NCI-H69 (cell line): Measurements from ENCODE around the gene UGT1A10.
A peak's percentile ranks its signal among the peaks of the same experiment; 100 is the strongest.
"Not testable (repeated sequence)": the region's sequence is repeated elsewhere in the genome, so short reads cannot be mapped to it uniquely, and the experiment has no call there.

Experiments used
- DNase-seq: peaks from one replicate; lab custom pipeline; 2025; lab: John Stamatoyannopoulos, UW

Gene UGT1A10

DNA sequence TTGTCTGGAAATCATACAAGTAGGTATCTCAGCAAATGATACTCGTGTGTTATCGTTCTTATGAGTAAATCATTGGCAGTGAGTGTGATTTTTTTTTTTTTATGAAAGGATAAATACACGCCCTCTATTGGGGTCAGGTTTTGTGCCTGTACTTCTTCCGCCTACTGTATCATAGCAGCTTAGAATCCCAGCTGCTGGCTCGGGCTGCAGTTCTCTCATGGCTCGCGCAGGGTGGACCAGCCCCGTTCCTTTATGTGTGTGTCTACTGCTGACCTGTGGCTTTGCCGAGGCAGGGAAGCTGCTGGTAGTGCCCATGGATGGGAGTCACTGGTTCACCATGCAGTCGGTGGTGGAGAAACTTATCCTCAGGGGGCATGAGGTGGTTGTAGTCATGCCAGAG, at the start of gene UGT1A10:
Gene UGT1A10 (plus strand): TSS at position 143 of the 400 bp plus-strand sequence. CDS start 75 bp downstream, at position 218.
- not testable (repeated sequence) for DNase-seq

DNA sequence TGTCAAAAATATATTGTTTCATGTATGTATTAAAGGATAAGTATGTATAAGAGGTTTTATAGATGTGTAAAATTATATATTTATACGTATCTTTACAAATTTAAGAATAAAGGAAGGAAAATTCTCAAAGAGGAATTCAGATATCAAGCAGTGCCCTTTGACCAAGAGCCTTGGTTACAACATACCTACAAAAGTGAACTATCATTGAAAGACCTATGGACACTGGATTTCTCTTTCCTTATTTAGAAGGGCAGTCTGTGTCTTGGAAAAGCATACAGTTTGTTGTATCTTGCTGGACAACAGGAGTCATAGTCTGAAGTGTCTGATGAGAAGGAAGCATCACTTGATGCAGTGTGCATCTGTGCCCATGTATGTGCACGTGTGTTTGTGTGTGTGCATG, 47.8 kb upstream of the UGT1A10 start:
- DNase-seq, result no peak

DNA sequence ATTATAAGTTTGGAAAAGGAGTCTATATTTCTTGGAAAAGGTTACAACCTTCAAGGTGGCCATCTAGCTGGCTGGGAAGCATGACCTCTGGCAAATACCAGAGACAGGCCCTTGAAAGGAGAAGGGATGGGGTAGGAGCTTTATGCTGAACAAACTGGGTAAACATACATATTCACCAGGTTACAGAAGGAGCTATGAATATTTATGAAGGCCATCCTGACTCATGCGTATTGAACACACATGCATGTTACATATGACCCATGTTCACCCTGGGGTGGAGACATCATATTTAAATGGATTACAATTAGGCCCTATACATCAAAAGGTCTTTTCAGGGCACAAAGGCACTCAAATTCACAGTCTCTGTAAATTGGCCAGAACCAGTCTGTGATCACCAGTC, 43.5 kb upstream of the UGT1A10 start:
- DNase-seq, result not testable (repeated sequence)

DNA sequence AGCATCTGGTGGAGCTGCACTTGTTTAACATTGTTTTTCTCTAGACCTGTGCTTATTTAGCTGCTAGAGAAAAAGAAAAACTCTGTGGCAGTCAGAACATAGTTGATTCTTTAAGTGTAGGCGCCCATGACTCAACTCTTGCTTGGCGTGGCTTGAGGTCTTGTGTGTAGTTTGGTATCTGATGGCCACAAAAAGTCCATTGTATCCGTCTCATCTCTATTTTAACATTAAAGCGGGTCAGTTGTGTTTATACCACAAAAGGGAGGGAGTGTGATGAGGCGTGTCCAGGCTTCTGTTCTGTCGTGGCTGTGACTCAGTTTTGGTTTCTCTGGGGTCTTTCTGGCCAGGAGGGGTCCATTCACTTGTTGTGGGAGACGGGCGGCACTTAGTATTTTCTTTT, 43.0 kb upstream of the UGT1A10 start:
- DNase-seq, result no peak

DNA sequence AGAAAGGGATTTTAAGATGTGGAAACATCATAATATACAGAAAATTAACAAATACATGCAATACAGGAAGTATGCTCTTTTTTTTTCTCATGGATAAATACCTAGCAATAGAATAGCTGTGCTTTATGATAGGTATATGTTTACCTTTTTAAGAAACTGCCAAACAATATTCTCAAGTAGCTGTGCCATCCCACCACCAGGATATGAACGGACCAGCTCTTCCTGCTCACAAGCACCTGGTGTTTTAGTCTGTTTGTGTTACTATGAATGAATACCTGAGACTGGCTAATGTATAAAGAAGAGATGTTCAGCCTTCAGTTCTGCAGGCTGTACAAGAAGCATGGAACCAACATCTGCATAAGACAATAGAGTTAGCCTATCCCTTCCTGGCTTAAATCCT, 38.7 kb upstream of the UGT1A10 start:
- DNase-seq, result no peak

DNA sequence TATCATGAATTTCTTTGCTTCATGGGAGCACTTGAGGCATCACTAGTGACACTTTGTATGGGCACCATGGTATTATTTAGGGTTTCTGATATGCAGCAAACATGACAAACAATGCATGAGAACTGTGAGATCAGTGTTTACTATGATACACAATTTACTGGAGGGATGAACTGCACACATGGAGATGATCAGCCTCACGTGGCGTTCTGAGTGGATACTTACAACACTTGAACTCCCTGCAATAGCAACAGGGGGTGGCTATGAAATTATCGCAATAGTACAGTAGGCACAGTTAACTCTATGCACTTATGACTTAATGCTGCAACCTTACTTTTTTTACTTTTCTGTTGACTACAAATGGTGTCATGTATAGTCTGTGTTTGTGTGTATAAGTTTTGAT, 37.3 kb upstream of the UGT1A10 start:
- DNase-seq, result no peak

DNA sequence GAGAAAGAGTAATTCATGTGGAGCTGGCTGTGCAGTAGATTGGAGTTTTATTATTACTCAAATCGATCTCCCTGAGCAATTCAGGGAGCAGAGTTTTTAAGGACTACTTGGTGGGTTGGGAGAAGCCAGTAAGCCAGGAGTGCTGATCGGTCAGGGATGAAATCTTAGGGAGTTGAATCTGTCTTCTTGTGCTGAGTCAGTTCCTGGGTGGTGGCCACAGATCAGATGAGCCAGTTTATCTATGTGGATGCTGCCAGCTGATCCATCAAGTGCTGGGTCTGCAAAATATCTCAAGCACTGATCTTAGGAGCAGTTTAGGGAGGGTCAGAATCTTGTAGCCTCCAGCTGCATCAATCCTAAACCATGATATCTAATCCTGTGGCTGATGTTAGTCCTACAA, 35.9 kb upstream of the UGT1A10 start:
- no peak for DNase-seq

DNA sequence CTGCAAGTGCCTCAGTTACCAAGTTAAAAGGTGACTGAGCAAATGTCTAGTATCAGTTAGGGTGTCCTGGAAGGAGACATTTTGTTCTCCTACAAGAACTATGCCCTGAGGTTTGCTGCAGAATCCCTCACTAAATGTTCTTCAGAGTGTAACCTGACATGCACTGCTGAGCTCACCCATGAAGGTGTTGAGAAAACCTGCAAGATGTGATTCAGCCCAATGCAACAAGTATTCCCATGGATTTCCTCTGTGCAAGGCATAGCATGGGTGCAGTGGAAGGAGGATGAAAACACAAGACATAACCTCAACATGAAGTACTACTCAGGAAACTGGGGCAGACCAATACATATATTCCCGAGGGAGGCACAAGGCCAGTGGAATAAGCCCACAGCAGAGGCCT, 34.2 kb upstream of the UGT1A10 start:
- DNase-seq, result no peak

DNA sequence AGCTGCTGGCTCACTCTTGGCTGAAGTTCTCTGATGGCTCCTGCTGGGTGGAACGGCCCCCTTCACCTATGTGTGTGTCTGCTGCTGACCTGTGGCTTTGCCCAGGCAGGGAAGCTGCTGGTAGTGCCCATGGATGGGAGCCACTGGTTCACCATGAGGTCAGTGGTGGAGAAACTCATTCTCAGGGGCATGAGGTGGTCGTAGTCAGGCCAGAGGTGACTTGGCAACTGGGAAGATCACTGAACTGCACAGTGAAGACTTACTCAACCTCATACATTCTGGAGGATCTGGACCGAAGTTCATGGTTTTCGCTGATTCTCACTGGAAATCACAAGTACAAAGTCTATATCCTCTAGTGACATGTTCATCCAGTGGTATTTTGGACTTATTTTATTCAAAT, 32.7 kb upstream of the UGT1A10 start:
- no peak for DNase-seq

DNA sequence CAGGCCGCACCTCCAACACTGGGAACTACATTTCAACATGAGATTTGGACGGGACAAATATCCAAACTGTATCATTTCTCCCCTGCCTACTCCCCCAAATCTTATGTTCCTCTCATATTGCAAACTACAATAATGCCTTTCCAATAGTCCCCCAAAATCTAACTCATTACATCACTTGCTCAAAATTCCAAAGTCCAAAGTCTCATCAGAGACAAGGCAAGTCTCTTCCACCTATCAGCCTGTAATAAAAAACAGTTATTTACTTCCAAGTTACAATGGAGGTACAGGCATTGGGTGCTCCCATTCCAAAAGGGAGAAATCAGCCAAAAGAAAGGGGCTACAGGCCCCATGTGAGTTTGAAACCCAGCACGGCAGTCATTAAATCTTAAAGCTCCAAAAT, 31.4 kb upstream of the UGT1A10 start:
- DNase-seq, result no peak

DNA sequence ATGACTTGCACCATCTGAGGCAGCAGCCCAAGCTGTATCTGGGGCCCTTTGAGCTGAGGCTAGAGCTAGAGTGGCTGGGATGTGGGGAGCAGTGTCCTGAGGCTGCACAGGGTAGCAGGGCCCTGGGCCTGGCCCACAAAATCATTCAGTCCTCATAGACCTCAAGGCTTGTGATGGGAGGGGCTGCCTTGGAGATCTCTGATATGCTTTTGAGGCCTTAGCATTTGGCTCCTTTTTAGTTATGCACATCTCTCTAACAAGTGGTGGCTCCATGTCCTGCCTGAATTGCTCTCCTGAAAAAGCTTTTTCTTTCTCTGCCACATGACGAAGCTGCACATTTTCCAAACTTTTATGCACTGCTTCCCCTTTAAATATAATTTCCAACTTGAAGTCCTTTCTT, 30.6 kb upstream of the UGT1A10 start:
- no peak for DNase-seq

DNA sequence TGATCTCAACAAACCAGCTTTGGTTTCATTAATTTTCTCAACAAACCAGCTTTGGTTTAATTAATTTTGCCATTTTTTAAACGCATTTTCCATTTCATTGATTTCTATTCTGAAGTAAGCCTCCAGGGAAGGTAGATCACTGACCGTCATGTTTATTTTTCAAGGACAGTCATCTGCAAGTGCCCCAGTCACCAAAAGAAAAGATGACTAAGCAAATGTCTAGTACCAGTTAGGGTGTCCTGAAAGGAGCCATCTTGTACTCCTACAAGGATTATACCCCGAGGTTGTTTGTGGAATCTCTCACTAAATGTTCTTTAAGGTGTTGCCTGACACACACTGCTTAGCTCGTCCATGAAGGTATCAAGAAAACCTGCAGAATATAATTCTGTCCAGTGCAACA, 25.0 kb upstream of the UGT1A10 start:
- DNase-seq, result no peak

DNA sequence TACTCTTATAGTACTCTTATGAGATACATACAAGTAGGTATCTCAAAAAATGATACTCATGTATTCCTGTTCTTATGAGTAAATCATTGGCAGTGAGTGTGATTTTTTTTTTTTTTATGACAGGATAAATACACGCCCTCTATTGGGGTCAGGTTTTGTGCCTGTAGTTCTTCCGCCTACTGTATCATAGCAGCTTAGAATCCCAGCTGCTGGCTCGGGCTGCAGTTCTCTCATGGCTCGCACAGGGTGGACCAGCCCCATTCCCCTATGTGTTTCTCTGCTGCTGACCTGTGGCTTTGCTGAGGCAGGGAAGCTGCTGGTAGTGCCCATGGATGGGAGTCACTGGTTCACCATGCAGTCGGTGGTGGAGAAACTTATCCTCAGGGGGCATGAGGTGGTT, 18.8 kb upstream of the UGT1A10 start, which contains the start of gene UGT1A8:
Gene UGT1A8 (plus strand): TSS at position 158 of the 400 bp plus-strand sequence. CDS start 75 bp downstream, at position 233.
- DNase-seq, result not testable (repeated sequence)

DNA sequence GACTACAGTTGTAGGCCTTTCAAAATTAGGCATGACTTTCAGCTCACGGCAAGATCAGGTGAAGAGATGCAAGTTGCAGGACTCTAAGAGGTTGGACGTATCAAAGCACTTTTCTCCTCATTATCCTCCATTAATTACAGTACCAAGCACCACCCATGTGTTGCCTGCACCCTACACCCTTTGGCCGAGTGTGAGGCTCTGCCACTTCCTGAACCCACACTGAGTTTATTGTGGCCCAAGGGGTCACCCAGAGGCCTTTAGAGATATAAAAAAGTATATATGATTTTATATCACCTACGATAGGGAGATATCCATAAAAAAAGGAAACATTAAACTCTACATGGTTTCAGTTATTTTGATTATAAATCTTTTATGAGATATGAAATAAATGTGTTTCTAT, 16.0 kb upstream of the UGT1A10 start:
- no peak for DNase-seq

DNA sequence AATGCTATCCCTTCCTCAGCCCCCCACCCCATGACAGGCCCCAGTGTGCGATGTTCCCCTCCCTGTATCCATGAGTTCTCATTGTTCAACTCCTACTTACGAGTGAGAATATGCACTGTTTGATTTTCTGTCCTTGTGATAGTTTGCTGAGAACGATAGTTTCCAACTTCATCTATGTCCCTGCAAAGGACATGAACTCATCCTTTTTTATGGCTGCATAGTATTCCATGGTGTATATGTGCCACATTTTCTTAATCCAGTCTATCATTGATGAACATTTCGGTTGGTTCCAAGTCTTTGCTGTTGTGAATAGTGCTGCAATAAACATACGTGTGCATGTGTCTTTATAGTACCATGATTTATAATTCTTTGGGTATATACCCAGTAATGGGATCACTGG, 14.4 kb upstream of the UGT1A10 start:
- DNase-seq, result not testable (repeated sequence)

DNA sequence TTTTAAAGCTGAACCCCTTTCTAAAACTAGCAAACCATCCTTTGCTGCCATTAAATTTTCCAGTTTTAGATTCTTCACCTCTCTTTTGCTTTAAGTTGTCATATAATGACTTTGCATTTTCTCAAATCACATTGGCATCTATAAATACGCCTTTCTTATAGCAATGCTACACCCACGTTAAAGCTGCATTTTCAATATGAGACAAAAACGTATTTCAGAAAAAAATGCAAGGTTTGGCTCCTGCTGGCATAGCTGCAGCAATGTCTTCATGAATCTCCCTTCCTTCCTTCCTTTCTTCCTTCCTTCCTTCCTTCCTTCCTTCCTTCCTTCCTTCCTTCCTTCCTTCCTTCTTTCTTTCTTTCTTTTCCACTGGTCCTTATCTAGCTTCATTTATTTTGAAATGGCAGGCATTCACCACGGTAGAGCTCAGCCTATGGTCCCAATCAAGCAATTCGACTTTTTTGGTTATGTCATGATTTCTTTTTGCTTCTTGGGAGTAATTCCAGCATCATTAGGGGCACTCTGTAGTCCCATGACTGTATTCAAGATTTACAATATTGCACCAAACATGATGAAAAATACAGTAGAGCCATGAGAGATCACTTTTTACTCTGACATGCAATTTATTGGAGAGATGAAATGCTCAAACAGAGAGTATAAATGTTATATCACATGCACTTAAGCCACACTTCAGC, 8.8 kb upstream of the UGT1A10 start:
- DNase-seq, result no peak

DNA sequence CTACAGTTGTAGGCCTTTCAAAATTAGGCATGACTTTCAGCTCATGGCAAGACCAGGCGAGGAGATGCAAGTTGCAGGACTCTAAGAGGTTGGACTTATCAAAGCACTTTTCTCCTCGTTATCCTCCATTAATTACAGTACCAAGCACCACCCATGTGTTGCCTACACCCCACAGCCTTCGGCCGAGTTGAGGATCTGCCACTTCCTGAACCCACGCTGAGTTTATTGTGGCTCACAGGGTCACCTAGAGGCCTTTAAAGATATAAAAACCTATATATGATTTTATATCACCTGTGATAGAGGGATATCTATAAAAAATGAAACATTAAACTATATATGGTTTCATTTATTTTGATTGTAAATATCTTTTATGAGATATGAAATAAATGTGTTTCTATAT, 2.6 kb downstream of the UGT1A10 start:
- DNase-seq, result peak; percentile 0

DNA sequence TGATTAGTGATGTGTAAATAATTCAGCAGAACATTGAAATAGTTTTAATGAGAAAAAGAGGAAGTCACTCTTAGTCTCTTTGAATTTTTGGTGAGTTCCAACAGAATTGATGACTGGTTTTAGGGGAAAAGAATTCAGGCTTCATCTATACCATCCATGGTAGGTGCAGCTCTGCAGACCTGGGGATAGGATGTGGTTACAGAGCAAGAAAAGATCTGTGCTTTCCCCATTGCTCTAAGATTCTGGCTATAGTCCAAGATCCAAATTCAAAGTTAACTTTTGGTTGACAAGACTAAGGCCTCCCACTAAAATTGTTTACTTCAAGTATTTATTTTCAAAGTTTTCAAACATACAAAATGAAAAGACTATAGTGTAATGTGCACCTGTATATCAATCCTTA, 3.6 kb downstream of the UGT1A10 start:
- DNase-seq, result no peak

DNA sequence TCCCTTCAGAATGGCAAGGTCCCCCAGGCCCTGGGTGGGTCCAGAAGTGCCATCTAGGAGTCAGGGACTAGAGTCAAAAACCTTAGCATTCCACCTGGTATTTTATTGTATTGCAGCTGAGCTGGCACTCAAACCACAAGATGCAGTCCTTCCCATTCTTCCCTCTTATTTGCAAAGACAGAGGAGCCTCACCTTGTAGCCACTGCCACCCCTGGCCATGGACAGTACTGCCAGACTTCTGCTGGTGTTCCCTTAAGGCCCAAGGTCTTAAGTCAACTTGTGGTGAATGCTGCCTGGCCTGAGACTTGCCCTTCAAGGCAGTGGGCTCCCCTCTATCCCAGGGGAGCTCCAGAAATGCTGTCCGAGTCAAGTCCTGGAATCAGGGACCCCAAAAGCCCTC, 6.9 kb downstream of the UGT1A10 start:
- DNase-seq, result peak; percentile 1

DNA sequence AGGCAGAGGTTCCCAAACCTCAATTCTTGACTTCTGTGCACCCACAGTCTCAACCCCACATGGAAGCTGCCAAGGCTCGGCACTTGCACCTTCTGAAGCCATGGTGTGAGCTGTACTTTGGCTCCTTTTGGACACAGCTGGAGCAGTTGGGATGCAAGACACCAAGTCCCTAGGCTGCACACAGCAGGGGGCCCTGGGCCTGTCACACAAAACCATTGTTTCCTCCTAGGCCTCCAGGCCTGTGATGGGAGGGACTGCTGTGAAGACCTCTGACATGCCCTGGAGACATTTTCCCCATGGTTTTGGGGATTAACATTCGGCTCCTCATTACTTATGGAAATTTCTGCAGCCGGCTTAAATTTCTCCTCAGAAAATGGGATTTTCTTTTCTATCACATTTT, 9.8 kb downstream of the UGT1A10 start:
- not testable (repeated sequence) for DNase-seq

DNA sequence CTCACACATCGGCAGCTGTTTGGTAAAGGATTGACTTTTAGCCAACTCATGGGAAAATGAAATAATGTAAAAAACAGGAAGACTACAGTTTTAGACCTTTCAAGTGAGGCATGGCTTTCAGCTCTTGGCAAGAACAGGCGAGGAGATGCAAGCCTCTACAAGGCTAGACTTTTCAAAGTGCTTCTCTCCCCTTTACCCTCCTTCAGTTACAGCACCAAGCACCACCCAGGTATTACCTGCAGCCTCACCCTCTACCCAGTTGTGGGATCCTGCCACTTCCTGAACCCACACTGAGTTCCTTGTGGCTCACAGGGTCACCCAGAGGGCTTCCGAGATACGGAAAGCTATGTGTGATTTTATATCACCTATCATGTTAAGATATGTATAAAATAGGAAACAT, 14.7 kb downstream of the UGT1A10 start:
- no peak for DNase-seq

DNA sequence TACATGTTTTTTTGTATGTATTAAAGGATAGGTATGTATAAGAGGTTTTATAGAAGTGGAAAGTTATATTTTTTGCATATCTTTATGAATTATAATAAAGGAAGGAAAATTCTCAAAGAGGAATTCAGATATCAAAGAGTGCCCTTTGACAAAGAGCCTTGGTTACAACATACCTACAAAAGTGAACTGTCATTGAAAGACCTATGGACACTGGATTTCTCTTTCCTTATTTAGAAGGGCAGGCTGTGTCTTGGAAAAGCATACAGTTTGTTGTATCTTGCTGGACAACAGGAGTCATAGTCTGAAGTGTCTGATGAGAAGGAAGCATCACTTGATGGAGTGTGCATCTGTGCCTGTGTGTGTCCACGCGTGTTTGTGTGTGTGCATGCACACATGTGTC, 15.2 kb downstream of the UGT1A10 start:
- no peak for DNase-seq

DNA sequence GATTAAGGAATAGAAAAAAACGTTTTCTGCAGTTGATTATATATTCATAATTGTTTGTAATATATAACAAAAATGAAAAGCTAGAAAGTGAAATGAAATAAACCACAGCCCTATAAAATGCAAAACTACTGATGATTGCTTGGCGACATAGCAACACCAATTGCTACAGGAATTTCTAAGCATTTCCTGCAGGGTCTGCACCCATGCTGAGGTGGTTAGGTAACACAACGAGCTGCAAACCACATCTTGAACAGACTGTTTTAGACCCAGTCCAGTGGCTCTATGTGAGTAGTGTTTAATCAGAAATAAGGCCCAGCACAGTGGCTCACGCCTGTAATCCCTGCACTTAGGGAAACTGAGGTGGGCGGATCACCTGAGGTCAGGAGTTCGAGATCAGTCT, 18.3 kb downstream of the UGT1A10 start:
- DNase-seq, result no peak

DNA sequence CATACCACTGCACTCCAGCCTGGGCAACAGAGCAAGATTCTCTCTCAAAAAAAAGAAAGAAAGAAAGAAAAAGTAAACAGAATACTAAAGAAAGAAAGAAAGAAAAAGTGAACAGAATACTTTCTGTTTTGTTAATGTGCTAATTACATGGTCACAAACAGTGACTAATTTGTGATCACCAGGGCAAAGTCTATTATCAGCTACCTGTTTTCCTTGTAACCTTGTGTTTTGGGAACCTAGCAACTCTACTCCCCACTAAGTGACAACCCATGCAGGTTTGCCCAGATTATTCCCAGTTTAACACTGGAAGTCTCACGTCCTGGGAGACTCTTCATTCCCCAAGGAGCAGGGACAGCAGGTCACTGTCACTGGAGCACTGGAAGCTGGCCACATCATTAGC, 18.8 kb downstream of the UGT1A10 start:
- no peak for DNase-seq
